Body of pancreas (tissue), 4 donors: Measurements from ENCODE around the gene EPHB1.

ENCODE experiments used
- POLR2A ChIP-seq, 3 donors: fragments of 450-650 bp; IDR thresholded peaks; one replicate each; pipeline ENCODE4 v1.6.1; 2016; ENCODE audit warnings: antibody characterized with exemption in 3 of 3, mild to moderate bottlenecking in 2 of 3
- TF ChIP-seq, protein P1 (sequence below), 7 experiments: fragments of 450-650 bp in 4 of 7; fragments of 200-600 bp in 3 of 7; sonication (generic) in 3 of 7; IDR thresholded peaks; one replicate each; pipeline ENCODE4 v1.5.1; 2016 to 2019; ENCODE audit warnings: antibody characterized with exemption in 7 of 7

DNA sequence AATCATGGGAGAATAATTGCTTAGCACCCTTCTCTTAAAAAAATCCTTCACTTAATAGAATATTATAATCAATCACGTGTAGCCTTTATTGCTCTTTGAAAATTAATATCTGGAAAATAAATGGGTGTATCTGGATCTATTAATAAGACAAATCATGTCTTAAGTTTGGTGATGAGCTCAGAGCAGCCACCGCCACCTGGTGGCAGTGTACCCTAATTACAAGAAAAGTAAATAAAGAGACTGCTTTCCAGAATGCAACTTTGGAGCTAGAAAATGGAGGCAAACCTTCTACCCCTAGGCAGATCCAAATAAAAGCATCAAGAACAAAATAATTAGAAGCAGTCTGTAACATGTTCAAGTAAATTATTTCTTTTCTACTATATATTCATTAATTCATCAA lies 43.5 kb downstream of the EPHB1 start:
- TF ChIP-seq, protein P1, sequence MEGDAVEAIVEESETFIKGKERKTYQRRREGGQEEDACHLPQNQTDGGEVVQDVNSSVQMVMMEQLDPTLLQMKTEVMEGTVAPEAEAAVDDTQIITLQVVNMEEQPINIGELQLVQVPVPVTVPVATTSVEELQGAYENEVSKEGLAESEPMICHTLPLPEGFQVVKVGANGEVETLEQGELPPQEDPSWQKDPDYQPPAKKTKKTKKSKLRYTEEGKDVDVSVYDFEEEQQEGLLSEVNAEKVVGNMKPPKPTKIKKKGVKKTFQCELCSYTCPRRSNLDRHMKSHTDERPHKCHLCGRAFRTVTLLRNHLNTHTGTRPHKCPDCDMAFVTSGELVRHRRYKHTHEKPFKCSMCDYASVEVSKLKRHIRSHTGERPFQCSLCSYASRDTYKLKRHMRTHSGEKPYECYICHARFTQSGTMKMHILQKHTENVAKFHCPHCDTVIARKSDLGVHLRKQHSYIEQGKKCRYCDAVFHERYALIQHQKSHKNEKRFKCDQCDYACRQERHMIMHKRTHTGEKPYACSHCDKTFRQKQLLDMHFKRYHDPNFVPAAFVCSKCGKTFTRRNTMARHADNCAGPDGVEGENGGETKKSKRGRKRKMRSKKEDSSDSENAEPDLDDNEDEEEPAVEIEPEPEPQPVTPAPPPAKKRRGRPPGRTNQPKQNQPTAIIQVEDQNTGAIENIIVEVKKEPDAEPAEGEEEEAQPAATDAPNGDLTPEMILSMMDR (IDR thresholded peaks at IDR 0.05), result peak in 1 of 7 experiments; percentile 9
- TF ChIP-seq POLR2A (IDR thresholded peaks at IDR 0.05), result no peak
